ENCODE data around the gene LDLRAD3.

DNA sequence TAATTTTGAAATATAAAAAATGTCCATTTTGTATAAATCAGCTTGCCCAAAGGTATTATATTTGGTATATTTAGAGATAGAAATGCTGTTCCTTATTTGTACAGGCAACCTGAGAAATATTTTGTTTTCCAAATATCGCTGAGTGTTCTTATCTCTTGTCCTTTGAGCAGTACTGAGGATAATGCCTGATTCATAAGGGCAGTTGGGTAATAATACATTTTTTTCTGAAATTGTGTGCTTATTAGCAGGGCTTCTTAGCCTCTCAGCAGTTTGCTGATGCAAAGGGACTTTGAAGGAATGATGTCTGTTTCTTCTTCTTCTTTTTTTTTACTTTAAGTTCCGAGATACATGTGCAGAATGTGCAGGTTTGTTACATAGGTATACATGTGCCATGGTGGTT, 69.1 kb downstream of the LDLRAD3 start:
- TF ChIP-seq, protein P1, sequence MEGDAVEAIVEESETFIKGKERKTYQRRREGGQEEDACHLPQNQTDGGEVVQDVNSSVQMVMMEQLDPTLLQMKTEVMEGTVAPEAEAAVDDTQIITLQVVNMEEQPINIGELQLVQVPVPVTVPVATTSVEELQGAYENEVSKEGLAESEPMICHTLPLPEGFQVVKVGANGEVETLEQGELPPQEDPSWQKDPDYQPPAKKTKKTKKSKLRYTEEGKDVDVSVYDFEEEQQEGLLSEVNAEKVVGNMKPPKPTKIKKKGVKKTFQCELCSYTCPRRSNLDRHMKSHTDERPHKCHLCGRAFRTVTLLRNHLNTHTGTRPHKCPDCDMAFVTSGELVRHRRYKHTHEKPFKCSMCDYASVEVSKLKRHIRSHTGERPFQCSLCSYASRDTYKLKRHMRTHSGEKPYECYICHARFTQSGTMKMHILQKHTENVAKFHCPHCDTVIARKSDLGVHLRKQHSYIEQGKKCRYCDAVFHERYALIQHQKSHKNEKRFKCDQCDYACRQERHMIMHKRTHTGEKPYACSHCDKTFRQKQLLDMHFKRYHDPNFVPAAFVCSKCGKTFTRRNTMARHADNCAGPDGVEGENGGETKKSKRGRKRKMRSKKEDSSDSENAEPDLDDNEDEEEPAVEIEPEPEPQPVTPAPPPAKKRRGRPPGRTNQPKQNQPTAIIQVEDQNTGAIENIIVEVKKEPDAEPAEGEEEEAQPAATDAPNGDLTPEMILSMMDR (IDR thresholded peaks at IDR 0.05 in 8 of 11, conservative IDR thresholded peaks at IDR 0.05 in 3 of 11) = no peak
- no peak for TF ChIP-seq POLR2A (IDR thresholded peaks at IDR 0.05)

Data from spleen (tissue), 7 donors.